OCI-LY1 (cell line): Measurements from ENCODE around the gene RASSF4.

ENCODE experiments used
- H2AFZ ChIP-seq: fragments of 200-600 bp; sonication (generic), shearing (Covaris generic); 2 replicates; pipeline ENCODE4 v1.6.0; 2014; ENCODE audit warnings: antibody characterized with exemption, mild to moderate bottlenecking, low read length
- H3F3A ChIP-seq: fragments of 200-600 bp; sonication (generic), shearing (Covaris generic); 2 replicates; pipeline ENCODE4 v1.6.0; 2014; ENCODE audit warnings: mild to moderate bottlenecking, antibody characterized with exemption, low read length, moderate library complexity; ENCODE audit not compliant: insufficient read depth
- H3K27ac ChIP-seq: fragments of 200-600 bp; sonication (generic); 2 replicates; pipeline ENCODE4 v1.5.1; 2014; ENCODE audit warnings: low read length, mixed run types, mild to moderate bottlenecking, low read depth; ENCODE audit not compliant: poor library complexity, severe bottlenecking
- H3K27me3 ChIP-seq: fragments of 200-600 bp; sonication (generic); 2 replicates; pipeline ENCODE4 v1.6.0; 2014; ENCODE audit warnings: antibody characterized with exemption, mild to moderate bottlenecking, low read length, moderate library complexity; ENCODE audit not compliant: insufficient read depth
- H3K36me3 ChIP-seq: fragments of 200-600 bp; sonication (generic); 2 replicates; pipeline ENCODE4 v1.6.1; 2014; ENCODE audit warnings: mild to moderate bottlenecking, antibody characterized with exemption, low read length, moderate library complexity, mixed read lengths; ENCODE audit not compliant: insufficient read depth
- H3K4me1 ChIP-seq: fragments of 200-600 bp; sonication (generic); 2 replicates; pipeline ENCODE4 v1.5.1; 2014; ENCODE audit warnings: mild to moderate bottlenecking, low read length, moderate library complexity; ENCODE audit not compliant: insufficient read depth, severe bottlenecking
- H3K4me2 ChIP-seq: fragments of 200-600 bp; sonication (generic), shearing (Covaris generic); 2 replicates; pipeline ENCODE4 v1.6.1; 2014; ENCODE audit warnings: low read length
- H3K4me3 ChIP-seq: fragments of 200-600 bp; sonication (generic); 2 replicates; pipeline ENCODE4 v1.5.1; 2014; ENCODE audit warnings: low read length, low read depth, mild to moderate bottlenecking, mixed read lengths; ENCODE audit not compliant: poor library complexity, severe bottlenecking
- H3K79me2 ChIP-seq: fragments of 200-600 bp; shearing (Covaris generic); 2 replicates; pipeline ENCODE4 v1.6.1; 2016; ENCODE audit warnings: mixed run types, low read length, mixed read lengths; ENCODE audit not compliant: insufficient read depth
- H3K9ac ChIP-seq: fragments of 200-600 bp; sonication (generic), shearing (Covaris generic); 2 replicates; pipeline ENCODE4 v1.6.1; 2014; ENCODE audit warnings: mild to moderate bottlenecking, low read length, mixed read lengths
- H3K9me2 ChIP-seq: fragments of 200-600 bp; sonication (generic), shearing (Covaris generic); 2 replicates; pipeline ENCODE4 v1.6.1; 2014; ENCODE audit warnings: low read depth, mild to moderate bottlenecking, low read length, mixed read lengths
- H3K9me3 ChIP-seq: fragments of 200-600 bp; shearing (Covaris generic); 2 replicates; pipeline ENCODE4 v1.6.1; 2014; ENCODE audit warnings: low read length, mixed read lengths
- H4K20me1 ChIP-seq: fragments of 200-600 bp; sonication (generic), shearing (Covaris generic); 2 replicates; pipeline ENCODE4 v1.6.0; 2016; ENCODE audit warnings: mild to moderate bottlenecking, low read length; ENCODE audit not compliant: insufficient read depth
- CTCF ChIP-seq: fragments of 200-600 bp; sonication (generic), shearing (Covaris generic); IDR thresholded peaks from 2 replicates; pipeline ENCODE4 v1.5.1; 2017; ENCODE audit warnings: mild to moderate bottlenecking, antibody characterized with exemption, low read length, moderate library complexity, mixed read lengths
- EZH2 ChIP-seq: fragments of 200-600 bp; sonication (generic), shearing (Covaris generic); IDR thresholded peaks from 2 replicates; pipeline ENCODE4 v1.8.0; 2017; ENCODE audit warnings: borderline replicate concordance, mixed run types, mild to moderate bottlenecking, antibody characterized with exemption, low read length, moderate library complexity, mixed read lengths

RASSF4 gene

GRCh38 chr10:44989597-44990301, 30.1 kb downstream of the RASSF4 start:
- H2AFZ ChIP-seq: no peak overlapping the region
- no peak for TF ChIP-seq CTCF
- no peak for TF ChIP-seq EZH2
- no peaks in the 10 kb centered on the region for H3K36me3 ChIP-seq
- H3K9me2 ChIP-seq: no peaks in the 10 kb centered on the region
- H3F3A ChIP-seq: no peaks in the 10 kb centered on the region
- H3K9ac ChIP-seq: no peak overlapping the region
- no peak overlapping the region for H3K4me3 ChIP-seq
- H3K27ac ChIP-seq: no peak overlapping the region
- H4K20me1 ChIP-seq: no peaks in the 10 kb centered on the region
- no peaks in the 10 kb centered on the region for H3K4me1 ChIP-seq
- no peaks in the 10 kb centered on the region for H3K79me2 ChIP-seq
- H3K27me3 ChIP-seq: peaks cover 3% of the 10 kb centered on the region; the same call in 1 of the 2 replicates
- H3K4me2 ChIP-seq: no peak overlapping the region
- H3K9me3 ChIP-seq: no peaks in the 10 kb centered on the region

GRCh38 chr10:44990302-44990655, 30.7 kb downstream of the RASSF4 start:
- no peaks in the 10 kb centered on the region for H3K9me2 ChIP-seq
- peaks cover 3% of the 10 kb centered on the region; the same call in 1 of the 2 replicates for H3K27me3 ChIP-seq
- no peak overlapping the region for H3K27ac ChIP-seq
- no peaks in the 10 kb centered on the region for H3F3A ChIP-seq
- no peak overlapping the region for H3K4me3 ChIP-seq
- H2AFZ ChIP-seq: no peak overlapping the region
- no peak for TF ChIP-seq EZH2
- peak; percentile 26; the same call in 1 of the 2 replicates for TF ChIP-seq CTCF
- H3K4me2 ChIP-seq: no peak overlapping the region
- no peaks in the 10 kb centered on the region for H3K9me3 ChIP-seq
- no peaks in the 10 kb centered on the region for H4K20me1 ChIP-seq
- H3K4me1 ChIP-seq: no peaks in the 10 kb centered on the region
- no peak overlapping the region for H3K9ac ChIP-seq
- H3K36me3 ChIP-seq: no peaks in the 10 kb centered on the region
- H3K79me2 ChIP-seq: no peaks in the 10 kb centered on the region

- H3K27me3 ChIP-seq: 0 out of 2 replicates have a peak, but pooled peaks cover 3% of the 10 kb centered on the region
- H3K9me3 ChIP-seq: no peaks in the 10 kb centered on the region
- H2AFZ ChIP-seq: no peak overlapping the region
- TF ChIP-seq CTCF (no peak), EZH2 (no peak)
- no peaks in the 10 kb centered on the region for H3F3A ChIP-seq
- no peaks in the 10 kb centered on the region for H3K79me2 ChIP-seq
- H3K9ac ChIP-seq: no peak overlapping the region
- no peak overlapping the region for H3K4me2 ChIP-seq
- H3K4me3 ChIP-seq: no peak overlapping the region
- H3K9me2 ChIP-seq: no peaks in the 10 kb centered on the region
- H3K27ac ChIP-seq: no peak overlapping the region
- H4K20me1 ChIP-seq: no peaks in the 10 kb centered on the region
- no peaks in the 10 kb centered on the region for H3K4me1 ChIP-seq
- H3K36me3 ChIP-seq: no peaks in the 10 kb centered on the region
These were observed 31.4 kb downstream of the RASSF4 start for GRCh38 chr10:44990965-44991364.
